ENCODE measurements around the gene CCSER1.
"Not testable (repeated sequence)": the region's sequence is repeated elsewhere in the genome, so short reads cannot be mapped to it uniquely, and the experiment has no call there.

CCSER1 gene

DNA sequence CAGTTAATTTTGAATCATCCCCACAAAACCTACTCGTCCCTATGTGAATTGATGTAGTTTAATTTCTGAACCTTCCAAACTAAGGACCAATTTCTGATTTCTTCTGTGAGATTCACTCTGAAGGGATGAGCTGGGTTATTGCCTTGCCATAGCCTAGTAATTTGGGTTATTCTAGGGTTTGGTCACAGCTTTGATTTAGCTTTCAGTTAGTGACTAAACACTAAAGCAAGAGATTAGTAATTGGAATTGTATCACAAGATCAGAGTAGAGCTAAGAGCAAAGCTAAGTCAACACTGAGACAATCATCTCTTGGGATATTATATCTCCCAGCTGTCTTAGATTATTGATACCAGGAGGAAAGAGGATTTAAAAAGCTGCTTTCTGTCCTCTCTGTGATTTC lies 588.0 kb downstream of the CCSER1 start:
- no peak for DNase-seq (ENCODE audit: low read depth)

DNA sequence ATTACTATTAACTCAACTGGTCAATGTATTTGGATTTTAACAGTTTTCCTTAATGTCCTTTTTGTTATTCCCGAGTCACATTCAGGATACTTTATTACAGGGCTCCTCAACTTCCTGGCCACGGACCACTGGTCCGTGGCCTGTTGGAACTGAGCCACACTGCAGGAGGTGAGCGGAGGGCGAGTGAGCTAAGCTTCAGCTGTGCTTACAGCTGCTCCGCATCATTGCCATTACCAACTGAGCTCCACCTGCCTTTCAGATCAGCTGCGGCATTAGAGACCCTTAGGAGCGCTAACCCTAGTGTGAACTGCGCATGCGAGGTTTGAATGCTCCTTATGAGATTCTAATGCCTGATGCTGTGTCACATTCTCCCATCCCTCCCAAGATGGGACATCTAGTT lies 591.7 kb downstream of the CCSER1 start:
- DNase-seq (ENCODE audit: low read depth), result no peak

DNA sequence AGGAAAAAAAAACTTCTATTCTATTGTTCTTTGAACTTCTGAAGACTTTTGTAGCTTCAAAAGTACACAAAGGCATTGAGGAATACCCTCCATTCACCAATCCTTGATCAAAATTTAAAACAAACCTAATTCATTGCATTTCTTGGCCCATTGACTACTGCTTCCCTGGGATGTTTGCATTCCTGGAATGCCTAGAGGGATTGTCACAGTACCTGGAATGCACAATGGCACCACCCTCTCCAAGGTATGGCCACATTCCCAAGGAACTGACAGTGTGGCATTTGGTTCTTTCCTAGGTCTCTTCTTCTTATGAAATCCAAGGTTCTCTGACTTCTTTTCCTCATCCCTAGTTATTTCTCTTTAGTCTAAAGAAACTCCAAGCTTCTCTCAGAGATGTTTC lies 600.7 kb downstream of the CCSER1 start:
- no peak for DNase-seq (ENCODE audit: low read depth)

DNA sequence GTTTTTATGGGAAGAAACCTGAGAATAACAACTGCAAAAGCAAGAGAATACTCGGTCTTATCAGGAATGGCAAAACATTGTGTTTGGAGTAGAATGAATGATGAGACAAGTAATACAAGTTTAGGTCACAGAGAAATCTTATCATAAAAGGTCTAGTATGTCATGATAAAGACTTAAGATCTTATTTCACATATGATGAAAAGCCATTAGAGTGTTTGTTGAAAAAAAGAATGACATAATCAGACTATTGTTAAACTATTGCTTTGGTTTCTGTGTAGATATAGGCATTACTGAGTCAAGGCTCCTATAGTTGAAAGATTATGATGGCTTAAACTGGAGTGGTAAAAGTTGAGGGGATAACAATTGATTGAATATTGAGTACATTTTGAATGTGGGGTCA lies 603.6 kb downstream of the CCSER1 start:
- no peak for DNase-seq (ENCODE audit: low read depth)

DNA sequence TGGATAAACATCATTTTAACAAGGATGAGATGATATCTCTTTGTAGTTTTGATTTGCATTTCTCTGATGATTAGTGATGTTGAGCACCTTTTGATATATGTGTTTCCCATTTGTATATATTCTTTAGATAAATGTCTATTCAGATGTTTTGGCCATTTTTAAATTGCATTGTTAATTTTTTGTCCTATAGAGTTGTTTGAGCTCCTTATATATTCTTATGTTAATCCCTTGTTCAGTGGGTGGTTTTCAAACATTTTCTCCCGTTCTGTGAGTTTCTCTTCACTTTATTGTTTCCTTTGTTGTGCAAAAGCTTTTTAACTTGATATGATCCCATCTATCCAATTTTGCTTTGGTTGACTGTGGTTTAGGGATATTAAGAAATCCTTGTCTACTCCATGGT lies 606.0 kb downstream of the CCSER1 start:
- no peak for DNase-seq (ENCODE audit: low read depth)

DNA sequence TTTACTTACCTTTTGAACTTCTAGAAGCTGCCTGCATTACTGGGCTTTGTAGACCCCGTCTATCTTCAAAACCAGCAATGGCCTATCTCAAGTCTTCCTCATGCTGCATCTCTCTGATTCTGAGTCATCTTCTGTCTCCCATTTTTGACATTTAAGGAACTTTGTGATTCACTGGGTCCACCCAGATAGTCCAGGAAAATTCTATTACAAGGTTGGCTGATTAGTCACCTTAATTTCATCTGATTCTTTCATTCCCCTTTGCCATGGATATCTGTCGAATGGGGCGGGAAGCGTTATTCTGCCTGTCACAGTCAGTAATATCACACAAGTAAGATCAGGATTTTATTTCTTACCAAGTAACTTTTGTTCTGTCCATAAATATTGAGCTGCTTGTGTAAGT lies 618.0 kb downstream of the CCSER1 start:
- DNase-seq (ENCODE audit: low read depth), result no peak

DNA sequence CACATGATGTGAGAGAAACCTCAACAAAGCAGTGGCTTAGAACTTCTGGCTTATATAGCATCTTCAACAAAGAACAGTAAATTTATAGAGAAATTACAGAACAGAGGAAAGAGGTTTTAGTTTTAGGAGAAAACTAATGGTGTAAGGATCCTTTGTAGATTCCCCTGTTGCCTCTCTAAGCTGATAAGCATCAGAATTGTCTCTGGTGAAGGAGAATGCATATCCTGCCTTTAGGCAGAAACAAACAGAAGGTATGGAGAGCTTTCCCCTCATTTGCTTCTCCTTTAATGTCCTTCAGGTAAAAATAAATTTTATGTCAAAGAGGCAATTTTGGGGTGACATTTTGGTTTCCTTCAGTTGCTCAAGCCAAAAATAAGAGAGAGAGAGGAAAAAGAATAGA lies 625.9 kb downstream of the CCSER1 start:
- no peak for DNase-seq (ENCODE audit: low read depth)

DNA sequence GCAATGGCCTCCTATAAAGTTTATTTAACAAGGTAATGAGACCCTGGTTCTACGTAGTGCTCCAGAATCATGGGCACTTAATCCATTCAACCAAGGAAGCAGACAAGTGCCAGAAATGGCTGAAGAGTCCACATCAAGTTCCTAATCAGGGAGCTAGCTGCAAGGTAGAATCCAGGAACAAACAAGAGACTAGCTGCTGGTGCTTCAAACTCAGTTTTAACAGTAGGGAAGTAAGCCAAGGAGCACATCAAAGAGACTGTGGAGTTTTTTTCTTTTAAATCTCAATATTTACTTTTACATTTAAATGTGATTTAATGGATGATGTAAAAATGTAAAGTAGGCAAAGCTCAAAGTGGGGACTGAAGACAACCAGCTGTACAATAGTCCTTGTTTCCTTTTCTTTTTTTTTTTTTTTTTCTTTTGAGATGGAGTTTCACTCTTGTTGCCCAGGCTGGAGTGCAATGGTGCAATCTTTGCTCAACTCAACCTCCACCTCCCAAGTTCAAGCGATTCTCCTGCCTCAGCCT lies 630.4 kb downstream of the CCSER1 start:
- DNase-seq (ENCODE audit: low read depth), result no peak

DNA sequence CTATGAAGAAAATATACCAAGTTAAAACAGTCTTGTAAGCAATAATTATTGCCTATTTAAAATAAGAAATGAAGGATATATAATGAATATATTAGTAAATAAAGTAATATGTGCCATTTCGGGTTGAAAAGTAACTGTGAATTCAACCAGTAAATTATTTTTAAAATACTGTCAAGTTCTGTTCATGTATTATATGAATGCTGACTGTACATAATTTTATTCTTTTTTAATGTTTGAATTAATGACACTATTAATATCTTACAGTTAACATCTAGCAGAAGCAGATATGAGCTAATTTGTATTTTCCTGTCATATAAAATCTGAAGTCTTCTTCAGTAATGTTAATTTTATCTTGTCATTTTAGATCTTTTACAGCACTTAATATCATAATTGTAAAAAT lies 632.9 kb downstream of the CCSER1 start:
- no peak for DNase-seq (ENCODE audit: low read depth)

DNA sequence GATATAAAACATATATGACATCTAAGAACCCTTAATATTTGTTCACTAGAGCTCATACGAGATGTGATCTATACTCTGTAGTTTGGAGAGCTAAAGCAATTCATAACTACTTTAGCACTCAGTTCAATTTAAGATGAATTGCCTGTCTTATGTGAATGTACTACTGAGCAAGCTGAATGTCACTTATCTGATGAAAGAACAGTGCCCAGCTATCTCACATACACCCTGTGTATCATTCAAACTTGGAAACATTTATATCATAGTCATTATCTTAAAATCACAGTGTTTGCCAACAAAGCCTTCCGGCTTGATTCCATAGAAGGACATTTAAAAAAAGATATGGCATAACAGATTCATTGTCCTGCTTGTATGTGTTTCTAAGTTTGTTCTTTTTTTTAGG lies 639.6 kb downstream of the CCSER1 start:
- DNase-seq (ENCODE audit: low read depth), result no peak

DNA sequence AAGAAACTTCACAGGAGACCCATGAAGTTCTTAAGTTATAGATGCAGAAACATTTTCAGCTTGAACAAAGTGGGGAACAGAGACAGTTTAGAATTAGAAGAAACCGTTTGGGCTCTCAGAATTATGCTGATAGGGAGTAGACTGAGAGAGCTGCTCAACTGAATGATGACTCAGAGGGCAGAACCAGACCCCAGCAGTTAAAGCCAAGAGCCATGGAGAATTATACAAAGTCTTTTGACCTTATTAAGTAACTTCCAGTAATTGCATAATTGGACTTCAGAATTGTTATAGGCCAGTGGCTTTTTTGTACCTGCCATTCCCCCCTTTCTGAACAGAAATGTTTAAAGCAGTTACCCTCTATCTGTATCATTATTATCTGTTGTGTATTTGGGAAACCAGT lies 642.1 kb downstream of the CCSER1 start:
- no peak for DNase-seq (ENCODE audit: low read depth)

DNA sequence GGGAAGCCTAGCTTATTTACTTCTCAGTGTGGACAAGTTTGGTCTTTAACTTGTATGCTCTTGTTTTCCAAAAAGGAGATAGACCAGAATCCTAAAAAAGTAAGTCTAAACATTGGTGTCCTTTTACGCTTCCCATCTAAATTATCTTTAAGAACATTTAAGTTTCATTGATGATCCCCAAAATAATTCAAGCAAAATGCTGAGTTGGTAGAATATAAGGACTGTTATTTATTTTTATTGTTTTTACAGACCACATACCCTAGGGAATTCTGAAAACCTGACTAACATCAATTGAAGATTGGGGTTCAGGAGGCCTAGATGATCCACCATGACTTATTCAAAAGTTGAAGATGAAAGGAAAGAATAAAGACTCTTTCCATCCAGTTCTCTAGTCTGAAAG lies 653.0 kb downstream of the CCSER1 start:
- no peak for DNase-seq (ENCODE audit: low read depth)

DNA sequence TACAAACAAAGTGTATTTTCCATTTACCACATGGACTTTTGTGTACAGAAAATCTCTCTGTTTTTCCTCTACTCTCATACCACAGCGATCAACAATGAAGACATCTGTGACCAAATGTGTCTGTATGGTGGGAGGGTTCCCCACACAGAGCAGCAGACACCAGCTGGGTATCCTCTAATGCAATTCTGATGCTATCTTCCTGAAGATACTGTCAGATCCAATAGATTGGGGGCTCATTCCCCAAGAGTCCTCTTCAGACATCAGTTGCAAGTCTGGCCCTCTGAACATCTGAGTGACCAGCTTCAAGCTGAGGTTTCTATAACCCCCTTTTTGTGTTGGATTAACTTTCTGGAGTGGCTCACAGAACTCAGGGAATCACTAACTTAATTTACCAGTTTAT lies 659.4 kb downstream of the CCSER1 start:
- no peak for DNase-seq (ENCODE audit: low read depth)

DNA sequence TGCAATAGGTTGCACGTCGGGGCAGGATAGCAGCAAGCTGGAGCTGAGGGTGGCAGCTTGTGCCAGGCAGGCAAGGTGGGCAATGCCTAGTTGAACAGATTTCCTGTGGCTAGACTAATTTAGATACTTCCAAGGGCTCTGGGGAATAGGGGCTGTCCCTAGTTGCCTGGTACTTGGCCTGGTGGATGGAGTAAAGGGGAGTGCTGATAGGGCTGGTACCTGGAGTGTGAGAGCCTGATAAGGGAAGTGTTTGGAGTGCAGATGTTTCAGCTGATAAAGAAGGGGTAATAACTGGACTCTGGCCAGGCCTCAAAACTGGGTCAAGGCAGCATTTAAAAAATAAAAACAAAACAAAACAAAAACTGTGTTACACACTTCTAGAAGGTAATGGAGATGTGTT lies 665.5 kb downstream of the CCSER1 start:
- no peak for DNase-seq (ENCODE audit: low read depth)

DNA sequence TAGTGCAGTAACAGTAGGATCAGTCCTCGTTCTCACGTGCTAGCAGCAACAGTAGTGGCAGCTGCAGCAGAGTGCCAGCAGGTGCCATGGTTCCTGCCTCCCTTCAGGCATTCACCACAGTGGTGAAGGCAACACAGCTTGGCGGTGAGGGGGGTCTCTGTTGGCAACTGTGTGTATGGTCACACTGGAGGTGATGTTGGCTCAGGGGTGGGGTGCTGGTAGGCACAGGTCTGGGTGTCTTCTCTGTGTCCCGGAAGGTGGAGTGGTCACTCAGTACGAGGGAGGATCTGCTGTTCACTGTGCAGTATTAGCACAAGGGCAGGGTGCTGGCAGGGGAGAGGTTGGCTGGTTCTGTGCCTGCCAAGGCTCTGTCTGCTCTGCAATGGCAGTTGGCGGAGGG lies 671.8 kb downstream of the CCSER1 start:
- no peak for DNase-seq (ENCODE audit: low read depth)

DNA sequence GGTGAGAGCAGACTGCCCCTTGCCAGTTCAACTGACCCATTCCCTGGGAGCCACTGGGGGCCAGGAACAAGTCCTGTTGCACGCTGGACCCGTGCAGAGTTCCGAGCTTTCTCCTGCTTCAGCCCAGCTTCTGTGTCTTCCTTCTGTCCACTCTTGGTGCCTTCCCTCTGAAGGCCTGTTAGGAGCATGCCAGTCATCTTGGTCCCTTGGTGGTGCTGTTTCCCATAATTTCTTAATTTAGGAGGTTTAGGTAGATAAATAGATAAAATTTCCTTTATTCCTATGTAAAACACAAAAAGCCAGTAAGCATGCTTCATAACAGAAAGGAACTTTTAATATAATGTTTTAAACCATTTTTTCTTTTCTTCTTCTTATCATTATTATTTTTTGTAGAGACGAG lies 672.7 kb downstream of the CCSER1 start:
- DNase-seq (ENCODE audit: low read depth), result no peak

DNA sequence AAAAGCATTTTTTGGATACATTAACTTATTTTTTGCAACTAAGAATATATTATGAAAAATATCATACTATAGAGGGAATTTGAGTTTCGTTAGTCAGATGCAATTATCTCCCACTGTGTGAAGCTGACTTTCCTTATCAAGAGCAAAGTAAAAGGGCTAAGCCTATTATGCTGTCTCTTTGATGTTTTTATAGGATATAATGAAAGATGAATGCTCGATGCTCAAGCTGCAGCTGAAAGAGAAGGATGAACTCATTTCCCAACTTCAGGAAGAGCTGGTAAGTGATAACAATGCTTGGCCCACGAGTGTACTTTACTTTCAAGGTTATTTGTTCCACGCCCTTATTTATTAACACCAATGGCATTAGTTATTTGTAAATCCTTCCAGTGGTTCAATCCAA lies 688.4 kb downstream of the CCSER1 start:
- no peak for DNase-seq (ENCODE audit: low read depth)

DNA sequence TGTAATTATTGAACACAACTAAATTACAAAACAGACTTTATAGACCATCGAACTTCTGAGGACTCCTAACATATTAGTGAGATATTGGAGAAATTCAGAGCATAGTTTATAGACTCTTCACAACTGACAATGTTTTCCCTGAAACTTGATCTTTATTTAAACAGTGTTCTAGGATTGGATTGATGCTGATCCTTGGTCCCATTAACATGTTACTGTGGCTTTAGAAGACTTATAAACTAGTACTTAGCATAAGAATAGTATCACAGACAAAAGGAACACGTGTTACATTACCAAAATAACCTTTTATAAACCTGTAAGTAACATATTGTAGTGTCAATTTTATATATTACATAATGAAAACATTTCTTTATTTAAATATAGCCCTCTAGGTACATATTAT lies 689.6 kb downstream of the CCSER1 start:
- DNase-seq (ENCODE audit: low read depth), result no peak

DNA sequence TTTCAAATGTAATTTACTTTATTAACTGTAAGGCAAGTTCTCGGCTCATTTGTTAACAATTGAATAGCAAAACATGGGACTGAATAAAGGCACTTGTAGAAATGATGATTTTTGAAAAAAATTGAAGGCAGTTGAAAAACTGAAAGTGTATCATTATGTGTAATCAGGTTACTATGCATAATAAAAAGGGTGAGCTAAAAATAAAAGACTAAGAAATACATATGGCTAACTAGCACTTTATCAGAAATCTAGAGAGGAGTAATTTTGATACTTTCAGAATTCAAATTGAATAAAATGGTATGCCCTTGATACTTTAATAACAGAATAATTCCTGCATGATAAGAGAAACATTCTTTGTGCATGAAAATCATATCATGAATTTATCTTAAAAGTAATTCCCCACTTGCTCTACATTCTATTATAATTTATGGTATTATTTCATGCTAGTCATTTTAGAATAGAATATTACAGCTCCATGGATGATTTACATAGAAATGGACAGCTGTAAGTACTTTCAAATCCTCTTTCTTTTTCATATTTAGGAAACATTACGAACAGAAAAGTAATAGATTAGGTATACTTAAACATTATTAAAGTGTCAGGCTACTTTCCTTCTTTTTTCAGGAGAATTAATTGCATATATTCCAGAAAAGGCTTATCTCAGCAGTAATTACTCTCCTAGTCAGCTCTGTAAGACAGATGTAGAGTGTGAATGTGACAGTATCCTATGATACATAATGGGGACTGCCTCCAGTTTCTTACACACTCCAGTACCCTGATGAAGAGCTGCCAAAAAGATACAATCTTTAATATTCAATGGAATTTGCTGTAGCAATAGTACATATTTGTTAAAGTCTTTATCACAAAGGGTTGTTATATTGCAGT lies 697.3 kb downstream of the CCSER1 start:
- DNase-seq (ENCODE audit: low read depth), result no peak

DNA sequence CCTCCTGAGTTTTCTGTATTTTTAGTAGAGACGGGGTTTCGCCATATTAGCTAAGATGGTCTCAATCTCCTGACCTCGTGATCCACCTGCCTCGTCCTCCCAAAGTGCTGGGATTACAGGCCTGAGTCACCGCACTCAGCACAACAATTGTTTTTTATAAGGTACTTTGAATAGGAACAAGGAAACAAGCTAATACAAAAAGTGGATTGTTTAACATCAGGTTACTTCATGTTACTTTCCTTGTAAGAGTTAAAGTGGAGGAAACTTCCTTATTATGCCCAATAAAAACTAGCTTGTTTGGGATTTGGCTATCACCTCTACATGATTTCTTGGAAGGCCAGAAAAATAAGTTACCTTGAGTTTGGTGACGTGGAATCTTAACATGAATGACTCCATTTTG lies 698.7 kb downstream of the CCSER1 start:
- no peak for DNase-seq (ENCODE audit: low read depth)

DNA sequence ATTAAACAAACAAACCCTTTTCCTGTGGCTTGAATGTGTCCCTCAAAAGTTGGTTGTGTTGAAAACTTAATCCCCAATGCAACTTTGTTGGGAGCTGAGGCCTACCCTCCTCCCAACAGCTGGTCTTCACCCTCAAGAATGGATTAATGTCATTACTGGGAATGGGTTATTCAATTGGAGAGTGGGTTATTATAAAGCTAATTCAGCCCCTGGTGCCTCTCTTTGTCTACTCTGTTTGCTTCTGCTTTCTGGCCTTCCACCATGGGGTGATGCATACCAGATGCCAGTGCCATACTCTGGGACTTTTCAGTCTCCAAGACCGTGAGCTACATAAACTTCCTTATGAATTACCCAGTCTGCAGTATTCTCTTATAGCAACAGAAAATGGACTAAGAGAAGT lies 706.5 kb downstream of the CCSER1 start:
- DNase-seq (ENCODE audit: low read depth), result no peak

DNA sequence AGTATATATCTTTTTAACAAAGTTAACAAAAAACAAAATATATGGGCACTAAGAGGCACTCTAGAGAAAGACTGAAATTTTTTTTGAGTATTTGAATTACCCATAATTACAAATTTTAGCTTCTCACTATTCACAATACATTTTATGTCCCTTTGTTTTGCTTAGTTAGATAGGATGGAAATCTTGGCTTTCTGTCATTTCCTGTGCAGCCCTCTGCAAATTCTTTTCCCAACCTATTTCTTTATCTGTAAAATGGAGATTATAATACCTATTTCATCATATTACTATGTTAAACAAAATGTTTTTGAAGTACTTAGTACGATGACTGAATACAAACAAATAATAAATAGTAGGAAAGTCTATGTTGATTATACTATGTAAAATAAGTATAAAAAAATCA lies 710.0 kb downstream of the CCSER1 start:
- DNase-seq (ENCODE audit: low read depth), result no peak

DNA sequence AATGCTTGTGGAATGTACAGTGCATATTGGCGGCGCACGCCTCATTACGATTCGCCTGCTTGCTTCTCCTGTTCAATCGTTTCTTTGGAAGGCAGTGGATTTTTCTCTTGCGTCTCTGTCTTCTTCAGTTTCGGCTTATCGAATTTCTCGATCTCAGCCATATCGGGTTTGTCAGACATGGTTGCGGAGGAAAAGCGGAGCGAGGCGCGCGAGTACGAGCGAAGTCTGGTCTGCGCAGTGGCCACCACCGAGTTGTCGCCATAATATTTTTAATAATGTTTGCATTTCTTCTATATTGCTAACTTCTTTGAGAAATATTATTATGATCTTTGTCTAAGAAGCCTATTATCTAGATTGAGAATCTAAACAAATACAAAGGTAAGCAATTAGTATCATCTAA lies 711.7 kb downstream of the CCSER1 start:
- DNase-seq (ENCODE audit: low read depth), result not testable (repeated sequence)

DNA sequence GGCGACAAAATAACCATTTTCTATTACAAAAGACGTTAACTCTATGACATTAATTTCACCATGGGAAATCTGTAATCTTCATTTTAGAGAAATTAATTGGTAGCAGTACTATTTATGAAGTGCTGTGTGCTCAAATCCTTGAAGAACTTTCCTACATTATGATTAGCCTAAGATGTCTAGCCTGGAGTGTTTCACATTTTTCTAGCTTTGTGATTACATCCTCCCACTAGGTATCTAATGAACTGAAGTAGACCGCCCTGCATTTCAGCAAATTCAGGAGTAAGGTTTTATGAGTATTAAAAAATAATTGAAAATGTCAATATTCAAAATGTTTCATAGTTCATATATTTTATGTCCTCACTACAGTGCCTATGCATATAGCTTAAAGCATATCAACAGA lies 713.1 kb downstream of the CCSER1 start:
- DNase-seq (ENCODE audit: low read depth), result no peak
